ENCODE results near the gene CCDC80. TPM values are rescaled to one million over a fixed set of nuclear protein-coding genes. Genes with fewer than 3 reads are reported as not detected.
A peak's percentile ranks its signal among the peaks of the same experiment; 100 is the strongest.

Gene CCDC80
- total RNA-seq, 3 donors from 2014 or later (not counting 1 experiment from before 2014, with no cell fraction given), result 0.08 TPM; not detected in 2

- H3K4me1 ChIP-seq (ENCODE audit: control insufficient read depth, insufficient read depth, low read length), result no peaks in the 10 kb centered on the region
- intact Hi-C loops (cut with micrococcal nuclease), result no loop called here
- H3K4me3 ChIP-seq (ENCODE audit: low read length), result no peak overlapping the region
- Mint-ChIP-seq H3K36me3 (peaks cover 30% of the 10 kb centered on the region), H3K9me3 (no peaks in the 10 kb centered on the region), H3K4me3 (no peak overlapping the region), H3K27ac (no peak overlapping the region), H3K27me3 (ENCODE audit: low read depth in 2 of 2) (no peaks in the 10 kb centered on the region), H3K4me1 (no peaks in the 10 kb centered on the region)
- TF ChIP-seq, protein P1, sequence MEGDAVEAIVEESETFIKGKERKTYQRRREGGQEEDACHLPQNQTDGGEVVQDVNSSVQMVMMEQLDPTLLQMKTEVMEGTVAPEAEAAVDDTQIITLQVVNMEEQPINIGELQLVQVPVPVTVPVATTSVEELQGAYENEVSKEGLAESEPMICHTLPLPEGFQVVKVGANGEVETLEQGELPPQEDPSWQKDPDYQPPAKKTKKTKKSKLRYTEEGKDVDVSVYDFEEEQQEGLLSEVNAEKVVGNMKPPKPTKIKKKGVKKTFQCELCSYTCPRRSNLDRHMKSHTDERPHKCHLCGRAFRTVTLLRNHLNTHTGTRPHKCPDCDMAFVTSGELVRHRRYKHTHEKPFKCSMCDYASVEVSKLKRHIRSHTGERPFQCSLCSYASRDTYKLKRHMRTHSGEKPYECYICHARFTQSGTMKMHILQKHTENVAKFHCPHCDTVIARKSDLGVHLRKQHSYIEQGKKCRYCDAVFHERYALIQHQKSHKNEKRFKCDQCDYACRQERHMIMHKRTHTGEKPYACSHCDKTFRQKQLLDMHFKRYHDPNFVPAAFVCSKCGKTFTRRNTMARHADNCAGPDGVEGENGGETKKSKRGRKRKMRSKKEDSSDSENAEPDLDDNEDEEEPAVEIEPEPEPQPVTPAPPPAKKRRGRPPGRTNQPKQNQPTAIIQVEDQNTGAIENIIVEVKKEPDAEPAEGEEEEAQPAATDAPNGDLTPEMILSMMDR (IDR thresholded peaks at IDR 0.05), result no peak
- DNase-seq, result no peak
- no peak for ATAC-seq
- H3K27ac ChIP-seq (ENCODE audit: low read length), result no peak overlapping the region
- WGBS (ENCODE audit: insufficient coverage), result 73% methylated on average over 2 of the region's 3 CpGs
- H3K36me3 ChIP-seq (ENCODE audit: control insufficient read depth, insufficient read depth, low read length), result peaks cover 54% of the 10 kb centered on the region
- H3K27me3 ChIP-seq (ENCODE audit: control insufficient read depth, insufficient read depth, low read length), result no peaks in the 10 kb centered on the region
- no peaks in the 10 kb centered on the region for H3K9me3 ChIP-seq (ENCODE audit: control insufficient read depth, insufficient read depth, low read length)
Measured at GRCh38 chr3:112583105-112583504, 57.8 kb downstream of the CCDC80 start.

DNA sequence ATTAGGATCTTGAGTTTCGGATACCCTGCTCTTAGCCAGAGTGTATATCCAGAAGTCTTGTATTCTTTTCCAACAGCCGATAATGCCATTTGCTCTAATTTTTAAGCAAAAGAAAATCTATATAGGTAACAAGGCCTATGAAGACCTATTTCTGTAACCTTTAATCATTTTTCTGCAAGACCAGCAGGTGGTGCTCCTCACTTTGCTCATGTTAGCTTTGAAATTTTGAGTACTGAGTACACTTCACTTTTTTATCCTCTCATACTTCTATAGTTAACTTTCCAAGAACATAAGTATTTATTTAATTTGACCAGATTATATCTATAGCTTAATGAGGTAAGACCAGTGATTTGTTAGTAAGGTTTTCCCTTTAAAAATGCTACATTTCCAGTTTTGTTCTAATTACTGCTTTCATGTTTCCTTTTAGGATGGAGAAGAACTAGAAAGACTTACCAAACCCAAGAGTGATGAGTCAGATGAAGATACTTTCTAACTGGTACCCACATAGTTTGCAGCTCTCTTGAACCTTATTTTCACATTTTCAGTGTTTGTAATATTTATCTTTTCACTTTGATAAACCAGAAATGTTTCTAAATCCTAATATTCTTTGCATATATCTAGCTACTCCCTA lies 58.6 kb downstream of the CCDC80 start:
- Histone ChIP-seq H3K27me3 (ENCODE audit: control insufficient read depth, insufficient read depth, low read length) (no peaks in the 10 kb centered on the region), H3K27ac (ENCODE audit: low read length) (no peak overlapping the region), H3K36me3 (ENCODE audit: control insufficient read depth, insufficient read depth, low read length) (peaks cover 53% of the 10 kb centered on the region), H3K4me3 (ENCODE audit: low read length) (no peak overlapping the region), H3K4me1 (ENCODE audit: control insufficient read depth, insufficient read depth, low read length) (no peaks in the 10 kb centered on the region), H3K9me3 (ENCODE audit: control insufficient read depth, insufficient read depth, low read length) (no peaks in the 10 kb centered on the region)
- Mint-ChIP-seq H3K27ac (no peak overlapping the region), H3K4me3 (no peak overlapping the region), H3K27me3 (ENCODE audit: low read depth in 2 of 2) (no peaks in the 10 kb centered on the region), H3K36me3 (peaks cover 23% of the 10 kb centered on the region), H3K4me1 (no peaks in the 10 kb centered on the region), H3K9me3 (no peaks in the 10 kb centered on the region)
- intact Hi-C loops (cut with micrococcal nuclease), result no loop called here
- 80% methylated on average over 2 of the region's 2 CpGs for WGBS (ENCODE audit: insufficient coverage)
- peak in 1 of 2 donors; percentile 61 for DNase-seq
- ATAC-seq, result no peak
- TF ChIP-seq, protein P1 (IDR thresholded peaks at IDR 0.05), result peak; percentile 54

GRCh38 chr3:112579697-112580096 lies 61.2 kb downstream of the CCDC80 start:
- Histone ChIP-seq H3K27ac (ENCODE audit: low read length) (peak overlapping the region; percentile 3), H3K9me3 (ENCODE audit: control insufficient read depth, insufficient read depth, low read length) (no peaks in the 10 kb centered on the region), H3K4me3 (ENCODE audit: low read length) (no peak overlapping the region), H3K4me1 (ENCODE audit: control insufficient read depth, insufficient read depth, low read length) (no peaks in the 10 kb centered on the region), H3K27me3 (ENCODE audit: control insufficient read depth, insufficient read depth, low read length) (no peaks in the 10 kb centered on the region), H3K36me3 (ENCODE audit: control insufficient read depth, insufficient read depth, low read length) (peaks cover 49% of the 10 kb centered on the region)
- intact Hi-C loops (cut with micrococcal nuclease), result no loop called here
- no peak for DNase-seq
- no peak for ATAC-seq
- no peak overlapping the region for H3K4me3 Mint-ChIP-seq
- H3K9me3 Mint-ChIP-seq, result no peaks in the 10 kb centered on the region
- H3K4me1 Mint-ChIP-seq, result no peaks in the 10 kb centered on the region
- no peaks in the 10 kb centered on the region for H3K36me3 Mint-ChIP-seq
- 100% methylated on average over 3 of the region's 3 CpGs for WGBS (ENCODE audit: insufficient coverage)
- H3K27me3 Mint-ChIP-seq (ENCODE audit: low read depth in 2 of 2), result no peaks in the 10 kb centered on the region
- TF ChIP-seq, protein P1 (IDR thresholded peaks at IDR 0.05), result no peak
- no peak overlapping the region for H3K27ac Mint-ChIP-seq

- 55% methylated on average over 3 of the region's 3 CpGs for WGBS (ENCODE audit: insufficient coverage)
- H3K36me3 ChIP-seq (ENCODE audit: control insufficient read depth, insufficient read depth, low read length), result peaks cover 46% of the 10 kb centered on the region
- TF ChIP-seq, protein P1 (IDR thresholded peaks at IDR 0.05), result no peak
- no peak overlapping the region for H3K4me3 ChIP-seq (ENCODE audit: low read length)
- Mint-ChIP-seq H3K9me3 (no peaks in the 10 kb centered on the region), H3K27me3 (ENCODE audit: low read depth in 2 of 2) (no peaks in the 10 kb centered on the region), H3K27ac (no peak overlapping the region), H3K4me3 (no peak overlapping the region), H3K36me3 (no peaks in the 10 kb centered on the region), H3K4me1 (no peaks in the 10 kb centered on the region)
- H3K27ac ChIP-seq (ENCODE audit: low read length), result no peak overlapping the region
- no peaks in the 10 kb centered on the region for H3K9me3 ChIP-seq (ENCODE audit: control insufficient read depth, insufficient read depth, low read length)
- intact Hi-C loops (cut with micrococcal nuclease), result no loop called here
- ATAC-seq (no peak), DNase-seq (no peak)
- H3K27me3 ChIP-seq (ENCODE audit: control insufficient read depth, insufficient read depth, low read length), result no peaks in the 10 kb centered on the region
- no peaks in the 10 kb centered on the region for H3K4me1 ChIP-seq (ENCODE audit: control insufficient read depth, insufficient read depth, low read length)
Measured at GRCh38 chr3:112579232-112579631, 61.7 kb downstream of the CCDC80 start.

Measured in natural killer cell (primary cell).